GM10248 (cell line): ENCODE results near the gene ACTN2.

Experiments
- CTCF ChIA-PET: fragments of 300-600 bp; sonication (Branson Sonifier 250); formaldehyde crosslinking; extraction: SDS; loops from one replicate; lab custom pipeline; 2021; ENCODE audit warnings: antibody characterized with exemption; lab: Yijun Ruan, JAX
- POLR2A ChIA-PET: fragments of 350-650 bp; sonication (Branson Sonifier 250); formaldehyde crosslinking; extraction: SDS; loops from one replicate; lab custom pipeline; 2020; ENCODE audit warnings: antibody characterized with exemption; lab: Yijun Ruan, JAX
- DNase-seq: peaks from one replicate; pipeline ENCODE4 v3.0.0; 2012; ENCODE audit errors: extremely low spot score
- CTCF ChIP-seq: IDR thresholded peaks from 2 replicates; pipeline ENCODE4 v1.5.1; 2012; ENCODE audit warnings: mild to moderate bottlenecking, low read depth; ENCODE audit errors: extremely low read depth, missing control alignments, control extremely low read depth

ACTN2 gene

GRCh38 chr1:236744533-236744932 is 58.2 kb downstream of the ACTN2 start:
- TF ChIP-seq CTCF, result no peak
- DNase-seq, result no peak
- POLR2A ChIA-PET, result no interaction called here
- CTCF ChIA-PET, result interaction anchor here (1.6 to 2.3 kb wide), 2 partner anchors 10 to 15 kb away, joined by 4 to 9 read pairs; no protein-coding TSS in a partner anchor

- DNase-seq, result no peak
- TF ChIP-seq CTCF, result no peak
- POLR2A ChIA-PET, result no interaction called here
Measured at GRCh38 chr1:236746785-236747184, 60.5 kb downstream of the ACTN2 start.

GRCh38 chr1:236747311-236747985 is 61.1 kb downstream of the ACTN2 start:
- ChIA-PET CTCF (interaction anchor here (0.7 to 5.0 kb wide), 2 partner anchors 9 to 12 kb away, joined by 3 to 33 read pairs; no protein-coding TSS in a partner anchor), POLR2A (no interaction called here)
- DNase-seq, result no peak
- TF ChIP-seq CTCF, result no peak

More at GRCh38 chr1:236746785-236747184, 60.5 kb downstream of the ACTN2 start:
- CTCF ChIA-PET, result interaction anchor here (2.3 kb wide), 1 partner anchor 13 kb away, joined by 9 read pairs; no protein-coding TSS in a partner anchor

- CTCF ChIA-PET, result interaction anchor here (0.7 to 5.0 kb wide), 2 partner anchors 10 to 11 kb away, joined by 3 to 33 read pairs; no protein-coding TSS in a partner anchor
Measured at GRCh38 chr1:236748268-236748870, 62.1 kb downstream of the ACTN2 start.

GRCh38 chr1:236750928-236751327 is 64.6 kb downstream of the ACTN2 start:
- TF ChIP-seq CTCF, result no peak
- ChIA-PET POLR2A (no interaction called here), CTCF (interaction anchor here (1.3 to 5.0 kb wide), 2 partner anchors 9 to 12 kb away, joined by 3 to 33 read pairs; no protein-coding TSS in a partner anchor)
- DNase-seq, result no peak

More at GRCh38 chr1:236748268-236748870, 62.1 kb downstream of the ACTN2 start:
- TF ChIP-seq CTCF, result no peak
- no peak for DNase-seq
- POLR2A ChIA-PET, result no interaction called here

- CTCF ChIA-PET, result interaction anchor here (1.3 to 5.0 kb wide), 2 partner anchors 8 to 12 kb away, joined by 3 to 33 read pairs; no protein-coding TSS in a partner anchor
- POLR2A ChIA-PET, result no interaction called here
- no peak for DNase-seq
- no peak for TF ChIP-seq CTCF
Measured at GRCh38 chr1:236751385-236751784, 65.1 kb downstream of the ACTN2 start.
